GM21619 (cell line): ENCODE results near the gene TEX51.

Experiments used
- ATAC-seq: cut with Tn5 transposase; IDR thresholded peaks from one replicate; pipeline ENCODE4 v1.9.1; 2021; ENCODE audit not compliant: unreplicated experiment

The TEX51 gene

DNA sequence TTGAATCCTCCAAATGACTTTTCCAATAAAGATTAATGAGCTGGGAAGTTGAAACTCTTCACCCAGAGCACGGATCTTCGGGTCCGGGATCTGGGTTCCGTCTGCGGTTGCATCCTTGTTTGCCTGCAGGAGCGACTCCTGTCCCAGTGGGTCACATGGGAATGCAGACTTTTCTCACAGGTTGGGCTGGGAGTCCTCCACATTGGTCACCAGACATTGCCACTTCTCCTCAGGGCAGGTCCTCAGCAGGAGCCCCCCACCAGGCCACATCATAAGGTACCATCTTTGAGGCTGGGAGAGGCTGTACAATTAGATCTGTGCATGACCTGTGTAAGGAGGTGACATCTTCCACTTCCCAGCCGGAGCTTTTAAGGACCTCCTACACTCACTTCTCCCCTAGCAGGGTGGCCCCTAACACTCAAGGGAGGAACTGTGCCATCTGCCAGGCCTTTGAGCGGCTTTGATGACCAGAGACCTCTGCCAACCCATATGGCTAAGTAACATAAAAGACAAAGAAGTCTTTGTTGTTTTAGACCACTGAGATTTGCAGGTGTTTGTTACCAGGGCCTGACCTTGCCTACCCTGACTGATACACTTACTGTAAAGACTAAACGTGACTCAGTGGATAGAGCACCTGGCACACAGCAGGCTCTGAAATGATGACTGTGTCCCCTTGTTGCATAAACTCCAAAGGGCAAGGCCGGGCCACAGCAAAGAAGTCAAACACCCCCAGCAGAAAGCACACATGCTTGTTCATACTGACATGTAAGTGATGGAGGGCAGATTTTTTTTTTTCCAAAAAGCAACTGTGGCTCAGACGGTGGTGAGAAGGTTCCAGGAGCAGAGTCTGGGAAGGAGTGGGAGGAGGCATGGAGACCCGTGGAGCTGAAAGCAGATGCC is 7.9 kb upstream of the TEX51 start:
- ATAC-seq: no peak

DNA sequence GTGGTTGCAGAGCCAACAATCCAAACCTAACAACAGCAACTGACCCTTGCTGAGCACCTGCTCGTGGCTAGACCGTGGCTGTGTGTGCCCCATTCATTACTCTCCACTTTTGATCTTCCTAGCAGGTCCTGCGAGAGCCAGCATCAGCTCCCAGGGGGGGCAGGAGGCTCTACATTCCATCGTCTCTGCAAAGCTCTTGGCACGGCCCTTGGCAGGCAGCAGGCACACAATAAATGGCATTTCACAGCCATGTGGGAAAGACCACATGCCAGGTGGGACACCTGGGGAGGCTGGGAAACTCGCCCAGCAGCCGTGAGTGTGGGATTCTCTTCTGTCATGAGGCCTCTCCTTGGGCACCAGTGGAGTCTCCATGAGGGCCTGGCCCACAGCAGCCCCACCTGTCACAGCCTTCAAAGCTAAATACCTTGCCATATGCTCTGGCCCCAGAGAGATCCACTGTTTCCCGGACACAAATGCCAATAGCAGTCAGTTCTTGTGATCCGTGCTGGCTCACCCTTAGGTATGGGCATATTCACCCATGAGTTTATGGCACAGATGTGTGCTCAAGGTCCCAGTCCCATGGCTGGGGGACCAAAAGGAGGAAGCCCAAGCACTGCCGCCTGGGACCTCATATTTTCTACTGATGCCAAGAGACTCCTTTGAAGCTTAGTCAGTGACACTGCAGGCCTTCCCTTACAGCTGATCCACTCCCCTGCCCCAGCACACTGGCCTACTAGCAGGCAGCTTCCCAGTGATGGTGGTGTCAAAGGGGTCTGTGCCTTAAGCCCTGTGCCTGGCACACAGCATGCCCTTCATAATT is 6.8 kb upstream of the TEX51 start:
- ATAC-seq: no peak

DNA sequence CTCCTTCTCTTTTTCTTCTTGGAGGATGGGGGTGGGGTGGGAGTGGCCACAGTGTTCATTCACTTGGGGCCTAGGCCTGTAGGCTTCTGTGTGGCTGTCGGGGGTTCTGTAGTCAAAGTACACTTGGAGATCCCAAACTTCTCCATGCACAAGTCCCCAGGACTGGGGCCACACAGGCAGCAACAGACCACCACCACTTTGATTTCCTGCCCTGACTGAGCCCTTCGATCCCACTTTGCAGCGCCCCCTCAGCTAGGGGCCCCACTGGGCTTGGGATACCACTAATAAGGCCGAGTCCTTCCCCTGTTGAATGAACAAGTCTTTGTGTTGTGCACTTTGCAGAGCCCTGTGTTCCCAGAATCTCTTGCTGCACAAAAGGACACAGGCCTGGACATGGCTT is 5.5 kb upstream of the TEX51 start:
- no peak for ATAC-seq

DNA sequence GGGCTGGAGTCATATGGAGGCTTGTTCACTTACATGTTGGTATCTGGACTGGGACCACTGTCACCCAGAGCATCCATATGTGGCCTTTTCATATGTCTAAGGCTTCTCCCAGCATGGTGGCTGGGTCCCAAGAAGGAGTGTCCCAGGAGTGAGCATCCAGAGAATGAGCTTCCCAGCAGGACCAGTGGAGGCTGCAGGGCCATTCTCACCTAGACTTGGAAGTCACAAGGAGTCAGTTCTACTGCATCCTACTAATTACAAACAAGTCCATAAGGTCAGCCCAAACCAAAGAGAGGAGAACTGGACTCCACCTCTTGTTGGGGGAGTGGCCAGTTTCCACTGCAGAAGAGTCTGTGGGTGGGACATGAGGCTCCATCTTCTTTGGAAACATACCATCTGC is 5.1 kb upstream of the TEX51 start:
- no peak for ATAC-seq

DNA sequence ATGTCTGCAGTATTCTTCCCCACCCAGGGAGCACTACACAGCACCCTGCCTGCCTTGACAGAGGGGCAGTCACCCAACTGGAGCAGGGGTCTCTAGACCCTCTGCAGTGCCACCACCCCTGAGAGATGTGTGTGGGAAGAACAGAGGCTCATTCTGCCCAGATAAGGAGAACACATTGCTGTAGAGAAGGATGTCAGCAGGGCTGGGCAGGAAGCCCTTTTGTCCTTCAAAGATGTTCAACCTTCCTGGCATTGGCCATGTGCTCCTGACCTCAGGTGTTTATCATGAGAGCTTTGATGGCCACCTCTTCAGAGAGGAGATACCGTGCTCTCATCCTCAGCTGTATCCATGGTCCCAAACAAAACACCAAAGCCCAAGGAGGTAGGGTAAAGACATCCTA is 4.6 kb upstream of the TEX51 start:
- no peak for ATAC-seq

DNA sequence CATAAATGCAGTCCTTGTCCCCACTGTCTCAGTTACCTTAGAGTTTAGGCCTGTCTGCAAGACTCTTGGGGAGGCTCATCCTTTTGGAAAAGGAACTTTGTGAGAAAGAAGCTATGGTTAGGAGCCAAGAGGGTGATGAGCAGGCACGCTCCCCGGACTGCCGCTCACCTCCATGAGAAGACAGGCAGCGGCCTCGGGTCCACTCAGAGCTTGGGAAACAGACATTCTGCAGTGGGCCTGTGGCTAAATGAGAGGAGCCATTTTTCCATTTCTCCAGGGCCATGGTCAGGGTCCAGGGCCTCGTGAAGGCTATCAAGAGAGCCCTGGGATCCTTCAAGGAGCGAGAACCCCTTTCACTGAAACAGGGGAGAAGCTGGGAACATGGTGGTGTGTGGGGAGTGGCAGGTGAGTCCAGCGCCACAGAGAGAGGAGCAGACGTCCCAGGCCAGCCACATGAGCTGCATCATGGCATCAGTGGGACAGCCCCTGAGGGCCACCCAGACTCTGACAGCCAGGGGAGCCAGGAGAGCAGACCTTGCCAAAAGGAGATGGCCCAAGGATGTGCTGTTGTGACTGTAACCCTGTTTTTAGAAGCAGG is 4.0 kb upstream of the TEX51 start:
- ATAC-seq: no peak

DNA sequence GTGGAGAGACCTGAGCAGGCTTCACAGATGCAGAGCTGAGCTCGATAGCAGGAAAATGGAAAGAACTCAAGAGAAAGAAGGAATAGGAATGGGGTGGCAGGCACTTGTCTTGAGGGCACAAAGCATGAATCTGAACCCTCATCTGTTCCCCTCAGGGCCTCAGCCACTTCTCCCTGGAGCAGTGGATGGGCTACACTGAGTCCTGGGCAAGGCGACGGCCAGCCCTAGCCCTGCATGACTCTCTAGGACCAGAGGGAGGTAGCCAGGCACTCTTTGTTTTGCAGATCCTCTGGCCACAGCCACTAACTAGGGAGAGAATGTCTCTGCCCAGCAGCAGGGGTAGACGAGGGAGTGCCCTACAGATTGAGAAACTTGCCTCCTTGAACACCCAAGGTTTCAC is 3.4 kb upstream of the TEX51 start:
- no peak for ATAC-seq

DNA sequence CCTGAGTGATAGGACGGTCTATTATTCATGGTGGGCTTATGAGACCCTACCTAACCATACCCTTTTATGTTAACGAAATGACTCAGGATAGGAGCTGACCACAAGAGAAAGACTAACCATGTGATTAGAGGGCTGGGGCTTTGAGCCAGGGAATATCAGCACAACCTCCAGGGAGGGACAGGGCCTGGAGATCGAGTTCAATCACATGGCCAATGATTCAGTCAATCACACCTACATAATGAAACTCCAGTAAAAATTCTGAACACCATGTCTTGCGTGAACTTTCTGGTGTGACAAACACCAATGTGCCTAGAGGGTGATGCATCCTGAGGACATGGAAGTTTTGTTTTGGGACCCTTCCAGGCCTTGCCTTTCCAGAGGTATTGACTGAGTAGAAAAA is 2.2 kb upstream of the TEX51 start:
- no peak for ATAC-seq

DNA sequence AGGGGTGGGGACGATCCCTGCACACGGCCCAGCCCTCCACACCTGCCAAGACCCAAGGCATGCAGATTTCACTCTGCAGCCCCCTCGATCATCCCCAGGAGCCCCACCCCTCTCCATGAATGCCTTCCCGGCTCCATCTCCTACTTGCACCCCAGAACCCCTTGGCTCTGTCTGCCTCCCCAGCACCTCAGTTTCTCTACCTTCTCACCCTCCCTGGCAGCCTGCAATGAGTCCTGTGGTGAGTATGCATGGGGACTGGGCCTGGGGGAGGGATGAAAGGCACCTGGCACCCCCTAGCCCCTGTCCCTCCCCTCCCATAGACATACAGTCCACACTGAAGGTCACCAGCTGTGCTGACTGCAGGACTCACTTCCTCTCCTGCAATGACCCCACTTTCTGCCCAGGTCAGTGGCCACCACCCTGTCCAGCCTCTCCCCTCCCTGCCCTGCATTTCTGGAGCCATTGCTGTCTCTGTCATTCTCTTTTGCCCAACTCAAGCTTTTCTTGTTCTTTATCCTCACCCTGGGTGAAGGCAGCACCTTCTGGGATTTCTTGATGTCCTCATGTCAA is 1.0 kb downstream of the TEX51 start:
- no peak for ATAC-seq

DNA sequence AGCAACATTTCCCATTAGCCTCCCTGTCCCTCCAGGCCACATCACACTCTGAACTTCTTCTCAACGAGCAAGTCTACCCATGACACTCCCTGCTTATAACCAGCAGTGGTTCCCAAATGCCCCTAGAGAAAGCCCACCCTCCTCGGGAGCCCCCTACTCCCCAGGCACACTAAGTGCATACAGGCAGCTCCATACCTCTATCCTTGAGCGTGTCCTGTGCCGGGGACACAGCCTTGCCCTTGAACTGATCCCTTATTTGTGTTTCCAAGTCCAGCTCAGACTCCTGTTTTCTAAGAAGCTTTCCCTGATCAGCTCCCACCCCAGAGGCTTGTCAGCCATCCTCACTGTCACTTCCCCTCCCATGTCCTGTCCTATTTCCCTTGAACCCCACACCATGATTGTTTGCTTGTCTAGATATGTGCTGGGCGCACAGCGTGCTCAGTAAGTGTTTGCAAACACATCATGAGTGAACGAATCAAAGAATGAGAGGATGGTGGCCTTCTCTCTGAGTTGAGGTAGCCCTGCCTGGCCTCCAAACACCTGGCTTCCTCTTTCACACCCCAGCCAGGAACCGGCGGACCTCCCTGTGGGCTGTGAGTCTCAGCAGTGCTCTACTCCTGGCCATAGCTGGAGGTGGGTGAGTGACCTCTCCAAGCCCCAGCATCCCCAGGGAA is 2.1 kb downstream of the TEX51 start:
- no peak for ATAC-seq

DNA sequence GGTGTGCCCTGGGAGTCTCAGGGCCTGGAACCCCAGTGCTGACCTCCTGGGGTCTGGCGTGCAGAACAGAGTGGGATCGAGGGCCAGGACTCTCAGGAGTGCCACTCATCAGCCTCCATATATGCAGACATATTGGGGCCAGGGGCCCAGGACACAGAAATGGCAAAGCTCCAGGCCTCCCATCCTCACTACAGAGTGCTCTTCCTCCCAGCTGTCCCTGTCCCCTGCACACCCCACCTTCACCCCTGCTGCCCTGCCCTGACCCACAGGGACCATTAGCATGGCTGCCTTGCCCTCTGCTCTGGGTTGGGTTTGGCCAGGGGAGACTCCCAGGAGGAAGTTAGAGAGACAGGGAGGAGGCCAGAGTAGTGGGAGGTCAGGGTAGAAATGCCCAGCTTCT is 2.8 kb downstream of the TEX51 start:
- ATAC-seq: no peak

DNA sequence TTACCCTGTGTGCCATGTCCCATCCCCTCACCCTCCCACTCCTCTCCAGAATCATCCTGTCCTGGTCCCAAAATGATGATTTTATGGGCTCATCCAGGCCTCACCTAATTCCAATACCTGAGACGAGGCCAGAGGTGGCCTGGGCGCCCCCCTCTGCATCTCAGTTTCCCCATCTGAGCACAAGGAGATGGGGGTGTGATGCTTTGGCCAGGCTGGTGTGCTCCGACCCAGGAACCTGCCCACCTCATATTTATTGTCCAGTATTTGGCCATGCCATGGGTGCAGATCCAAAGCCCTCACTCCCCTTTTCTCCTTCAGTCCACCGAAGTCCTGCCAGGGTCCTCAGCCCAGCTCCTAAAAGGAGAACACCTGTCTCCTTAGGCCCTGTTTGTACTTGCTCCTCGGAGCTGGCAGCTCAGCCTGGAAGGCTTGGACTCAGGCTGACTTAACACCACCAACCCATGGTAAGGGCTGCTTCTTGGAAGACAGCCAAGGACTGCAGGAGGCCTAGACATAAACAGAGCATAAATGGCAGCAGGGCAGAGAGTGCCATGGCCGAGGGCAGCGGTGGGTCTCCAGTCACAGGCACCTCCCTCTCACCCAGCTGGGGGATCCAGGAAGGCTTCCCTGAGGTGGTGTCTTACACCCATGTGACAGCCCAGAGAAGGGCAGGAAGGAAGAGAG is 3.6 kb downstream of the TEX51 start:
- no peak for ATAC-seq

DNA sequence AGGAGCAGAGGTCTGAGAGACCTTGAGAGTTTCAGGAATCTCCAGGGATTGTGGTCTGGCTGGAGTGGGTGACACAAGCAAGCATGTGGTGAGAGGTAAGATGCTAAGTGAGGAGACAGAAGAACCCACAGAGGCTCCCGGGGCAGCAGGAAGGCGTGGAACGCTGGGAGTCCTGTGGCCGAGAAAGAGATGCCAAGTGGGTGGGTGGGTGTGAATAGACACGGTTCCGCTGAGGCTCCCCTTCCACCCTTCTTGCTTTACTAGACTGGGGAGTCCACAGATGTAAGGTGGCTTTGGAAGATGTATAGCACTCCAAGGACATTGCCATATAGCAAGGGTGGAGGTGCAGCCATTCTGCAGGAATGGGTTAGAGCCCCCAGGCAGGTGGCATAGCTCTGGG is 4.2 kb downstream of the TEX51 start:
- no peak for ATAC-seq

DNA sequence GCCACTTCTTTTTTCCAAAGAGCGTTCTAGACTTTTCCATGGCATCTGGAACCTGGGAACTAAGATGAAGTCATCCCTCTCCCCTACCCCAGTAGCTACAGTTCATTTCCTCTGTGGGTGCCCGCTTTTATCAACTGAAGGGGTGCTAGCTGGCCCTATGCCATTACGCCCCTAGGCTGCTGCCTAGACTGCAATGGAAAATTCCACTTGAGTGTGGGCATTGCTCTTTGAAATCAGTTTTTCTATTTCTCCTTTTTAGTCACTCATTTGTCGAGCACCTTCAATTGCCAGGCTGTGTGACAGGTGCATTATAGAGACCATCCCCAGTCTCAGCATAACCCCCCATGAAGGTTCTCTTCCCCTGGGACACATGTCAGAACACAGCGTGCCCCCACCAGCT is 7.3 kb downstream of the TEX51 start:
- ATAC-seq: no peak

DNA sequence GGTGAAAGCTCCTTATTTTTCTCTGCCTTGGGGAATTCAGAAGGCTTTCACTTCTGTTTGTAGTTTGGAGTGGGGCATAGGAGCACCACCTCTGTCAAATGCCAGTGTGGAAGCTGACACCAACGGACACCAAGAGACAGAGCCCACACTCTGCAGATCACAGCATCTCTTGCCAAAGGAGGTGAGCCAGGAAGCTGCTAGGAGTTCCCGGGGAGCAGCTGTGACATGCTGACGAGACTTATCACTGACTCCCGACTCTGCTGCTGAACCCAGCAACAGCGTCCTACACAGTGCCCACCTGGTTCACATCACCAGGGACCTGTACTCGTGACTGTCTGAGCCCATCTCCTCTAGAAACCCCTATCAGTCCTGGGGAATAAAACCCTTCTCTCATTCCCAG is 8.1 kb downstream of the TEX51 start:
- no peak for ATAC-seq

DNA sequence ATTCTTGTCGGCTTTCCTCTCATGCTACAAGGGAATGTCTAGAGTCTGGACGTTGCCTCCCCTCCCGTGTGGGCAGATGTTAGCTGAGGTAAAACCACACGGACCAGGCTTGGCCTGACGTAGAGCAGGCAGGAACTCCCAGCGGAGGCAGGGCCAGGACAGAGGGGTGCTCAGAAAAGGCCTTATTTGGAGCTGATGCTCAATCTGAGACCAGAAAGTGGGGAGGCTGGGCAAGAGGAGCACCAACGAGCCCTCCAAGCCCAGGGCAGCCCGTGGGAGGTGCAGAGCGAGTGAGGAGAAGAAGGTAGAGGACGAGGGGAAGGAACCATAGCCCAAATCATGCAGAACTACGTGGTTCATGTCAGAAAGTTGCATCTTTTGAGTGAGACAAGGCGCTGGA is 9.0 kb downstream of the TEX51 start:
- ATAC-seq: no peak

DNA sequence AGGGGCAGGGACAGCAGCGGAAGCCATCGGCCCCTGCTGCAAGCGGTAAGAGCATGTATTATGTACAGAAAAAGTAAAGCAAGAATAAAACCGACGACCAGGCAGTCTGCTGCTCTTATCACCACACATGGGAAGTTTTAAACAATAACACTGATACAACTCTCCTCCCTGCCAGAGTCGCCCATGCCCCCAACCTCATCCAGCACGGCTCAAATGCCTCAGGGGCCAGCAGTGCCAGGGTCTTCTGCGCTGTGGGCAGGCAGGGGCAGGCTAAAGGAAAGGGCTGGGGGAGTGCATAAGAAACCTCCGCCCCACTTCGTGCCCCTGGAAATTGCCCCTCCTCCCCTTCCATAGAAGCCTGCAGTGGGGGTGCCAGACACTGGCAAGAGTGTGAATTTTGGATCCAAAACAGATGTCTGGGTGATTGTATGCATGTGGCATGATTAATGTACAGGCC is 10.1 kb downstream of the TEX51 start:
- ATAC-seq: no peak

DNA sequence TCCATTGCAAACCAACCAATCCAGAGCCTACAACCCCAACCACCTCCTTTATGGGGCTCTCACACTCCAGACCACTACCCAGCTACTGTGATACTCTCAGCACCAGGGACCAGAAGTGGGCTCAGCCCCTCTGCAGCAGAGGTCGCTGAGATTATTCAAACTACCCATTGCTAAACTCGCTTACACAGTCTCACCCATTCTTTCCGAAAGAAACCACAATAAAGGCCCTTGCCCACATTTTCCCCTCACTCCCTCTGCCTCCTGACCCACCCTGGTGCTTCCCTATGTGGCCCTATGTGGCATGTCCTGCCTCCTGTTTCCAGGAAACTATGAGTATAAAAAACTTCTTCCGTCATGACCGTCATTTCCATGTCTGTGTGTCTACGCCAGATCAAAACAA is 10.7 kb downstream of the TEX51 start:
- ATAC-seq: no peak

DNA sequence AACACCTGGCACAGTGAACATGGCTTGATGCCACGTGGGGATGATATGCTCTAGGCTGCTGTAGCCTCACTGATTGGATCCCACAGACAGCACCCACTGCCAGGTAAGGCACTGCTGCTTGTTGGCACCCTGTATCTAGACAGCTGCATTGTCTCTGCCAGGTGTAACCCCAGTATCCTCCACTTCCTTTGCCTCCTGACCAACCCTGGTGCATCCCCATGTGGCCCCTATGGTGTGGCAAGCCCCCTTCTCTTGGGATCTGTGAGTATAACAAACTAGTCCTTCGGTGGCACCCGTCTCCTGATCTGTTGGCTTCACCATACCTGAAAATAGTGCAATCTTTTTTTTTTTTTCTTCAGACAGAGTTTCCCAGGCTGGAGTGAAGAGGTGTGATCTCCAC is 11.1 kb downstream of the TEX51 start:
- no peak for ATAC-seq

DNA sequence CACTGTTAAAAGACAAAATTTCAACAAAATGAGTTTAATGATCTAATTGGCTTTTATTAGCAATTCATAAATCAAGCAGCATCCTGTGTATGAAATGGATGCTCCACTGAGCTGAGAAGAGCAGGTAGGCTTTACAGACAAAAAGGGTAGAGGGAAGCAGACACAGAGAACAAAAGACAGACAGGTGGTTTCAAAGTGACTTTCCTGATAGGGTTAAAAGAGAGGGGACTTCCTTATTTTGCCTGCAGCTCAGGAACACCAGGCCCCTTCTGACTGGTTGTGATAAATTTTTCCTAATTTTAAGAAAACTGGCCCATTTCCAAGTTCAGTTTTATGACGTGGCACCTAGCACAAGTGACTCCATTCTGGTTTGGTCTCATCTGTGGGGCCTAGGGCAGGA is 11.9 kb downstream of the TEX51 start:
- no peak for ATAC-seq
